Medulla oblongata (tissue), 1 donor: ENCODE data around the gene CLTA.
A peak's percentile ranks its signal among the peaks of the same experiment; 100 is the strongest.
"Not testable (repeated sequence)": the region's sequence is repeated elsewhere in the genome, so short reads cannot be mapped to it uniquely, and the experiment has no call there.

Experiments used
- DNase-seq: peaks from one replicate; pipeline ENCODE4 v3.0.0-alpha.2; 2015; ENCODE audit errors: extremely low spot score

Gene CLTA

DNA sequence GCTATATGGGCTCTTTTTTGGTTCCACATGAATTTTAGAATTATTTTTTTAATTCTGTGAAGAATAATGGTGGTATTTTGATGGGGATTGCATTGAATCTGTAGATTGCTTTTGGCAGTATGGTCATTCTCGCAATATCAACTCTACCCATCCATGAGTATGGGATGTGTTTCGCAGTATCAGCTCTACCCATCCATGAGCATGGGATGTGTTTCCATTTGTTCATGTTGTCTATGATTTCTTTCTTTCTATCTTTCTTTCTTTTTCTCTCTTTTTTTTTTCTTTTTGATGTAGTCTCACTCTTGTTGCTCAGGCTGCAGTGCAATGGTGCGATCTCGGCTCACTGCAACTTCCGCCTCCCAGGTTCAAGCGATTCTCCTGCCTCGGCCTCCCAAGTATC, 48.5 kb downstream of the CLTA start:
- DNase-seq: not testable (repeated sequence)

DNA sequence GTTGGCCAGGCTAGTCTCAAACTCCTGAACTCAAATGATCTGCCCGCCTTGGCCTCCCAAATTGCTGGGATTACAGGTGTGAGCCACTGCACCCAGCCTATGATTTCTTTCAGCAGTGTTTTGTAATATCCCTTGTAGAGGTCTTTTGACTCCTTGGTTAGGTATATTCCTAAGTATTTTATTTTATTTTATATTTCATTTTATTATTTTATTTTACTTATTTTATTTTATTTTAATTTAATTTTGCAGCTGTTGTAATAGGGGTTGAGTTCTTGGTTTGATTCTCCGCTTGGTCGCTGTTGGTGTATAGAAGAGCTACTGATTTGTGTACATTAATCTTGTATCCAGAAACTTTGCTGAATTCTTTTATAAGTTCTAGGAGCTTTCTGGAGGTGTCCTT, 49.0 kb downstream of the CLTA start:
- not testable (repeated sequence) for DNase-seq

GRCh38 chr9:36245906-36246305, 55.2 kb downstream of the CLTA start:
- DNase-seq: no peak

GRCh38 chr9:36247356-36247755, 56.6 kb downstream of the CLTA start:
- DNase-seq: no peak

DNA sequence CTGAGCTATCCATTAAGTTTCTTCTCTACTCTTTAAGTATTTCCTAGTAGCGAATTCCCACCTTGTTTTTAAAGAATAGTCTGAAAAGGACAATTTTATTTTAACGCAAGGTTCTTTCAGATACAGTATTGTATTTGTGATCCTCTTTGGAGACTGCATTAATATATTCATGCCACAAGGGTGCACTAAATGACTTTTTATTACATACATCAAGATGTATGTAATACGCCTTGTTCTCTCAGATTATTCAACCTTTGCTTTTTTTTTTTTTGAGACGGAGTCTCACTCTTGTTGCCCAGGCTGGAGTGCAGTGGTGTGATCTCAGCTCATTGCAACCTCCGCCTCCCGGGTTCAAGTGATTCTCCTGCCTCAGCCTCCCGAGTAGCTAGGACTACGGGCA, 57.3 kb downstream of the CLTA start:
- peak; percentile 49 for DNase-seq

DNA sequence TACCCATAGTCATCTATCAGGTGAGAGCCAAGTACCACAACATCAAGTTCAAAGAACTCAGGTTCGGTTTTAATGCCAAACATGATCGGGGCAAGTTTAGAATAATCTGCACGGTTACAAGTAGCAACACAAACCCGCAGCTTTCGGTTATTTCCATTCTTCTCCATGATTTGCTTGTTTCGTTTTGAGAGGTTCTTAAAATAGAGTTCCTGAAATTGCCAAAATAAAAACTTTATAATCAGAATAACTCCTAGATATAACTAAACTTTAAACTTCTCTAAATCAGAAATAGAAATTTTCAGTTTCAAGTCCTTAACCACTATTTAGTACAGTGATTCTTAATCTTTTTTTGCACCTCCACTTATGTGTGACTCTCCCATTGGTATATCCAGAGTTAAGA, 58.5 kb downstream of the CLTA start:
- no peak for DNase-seq

- DNase-seq: no peak
Measured at GRCh38 chr9:36250079-36250478, 59.4 kb downstream of the CLTA start.

DNA sequence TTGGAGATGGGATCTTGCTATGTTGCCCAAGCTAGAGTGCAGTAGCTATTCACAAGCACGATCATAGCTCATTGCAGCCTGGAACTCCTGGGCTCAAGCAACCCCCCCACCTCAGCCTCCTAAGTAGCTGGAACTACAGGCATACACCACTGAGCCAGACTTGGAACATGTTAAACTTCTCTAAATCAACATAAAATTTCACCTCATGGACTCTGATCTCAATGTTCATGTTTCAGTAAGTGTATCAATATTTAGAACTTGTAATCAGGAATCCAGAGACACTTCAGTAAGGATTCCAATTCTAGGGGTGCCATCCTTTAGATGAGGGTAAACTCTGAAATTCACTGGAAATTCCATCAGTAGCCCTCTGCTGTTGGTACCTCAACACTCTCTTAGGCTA, 60.7 kb downstream of the CLTA start:
- DNase-seq: no peak

- DNase-seq: peak; percentile 98
Measured at GRCh38 chr9:36258208-36258995, 67.7 kb downstream of the CLTA start, which contains the start of gene GNE. Gene GNE, minus strand, starts transcription at chr9:36258448. Its CDS starts 9,093 bp downstream, at chr9:36249355.

GRCh38 chr9:36258996-36259533, 68.3 kb downstream of the CLTA start:
- peak; percentile 42 for DNase-seq
